H9 (cell line): ENCODE measurements around the gene BMP2K. TPM values are rescaled to one million over a fixed set of nuclear protein-coding genes. Genes with fewer than 3 reads are reported as not detected.

Source experiments
- DNase-seq: peaks from one replicate; pipeline ENCODE4 v3.0.0-alpha.2; 2017
- H2AFZ ChIP-seq: one replicate; pipeline ENCODE4 v1.6.1; 2013; ENCODE audit warnings: mild to moderate bottlenecking, low read length, control low read depth, moderate library complexity
- H2AK5ac ChIP-seq: 2 replicates; pipeline ENCODE4 v1.6.1; 2013; ENCODE audit warnings: low read length, control low read depth, mixed read lengths; ENCODE audit not compliant: insufficient read length
- H2BK120ac ChIP-seq: one replicate; pipeline ENCODE4 v1.6.1; 2013; ENCODE audit warnings: low read depth, mild to moderate bottlenecking, low read length, control low read depth, inconsistent platforms; ENCODE audit not compliant: poor library complexity, severe bottlenecking
- H2BK12ac ChIP-seq: 2 replicates; pipeline ENCODE4 v1.6.1; 2013; ENCODE audit warnings: low read length, control low read depth, mixed read lengths, low read depth; ENCODE audit not compliant: insufficient read length
- H2BK15ac ChIP-seq: 2 replicates; pipeline ENCODE4 v1.6.1; 2013; ENCODE audit warnings: low read depth, low read length, control low read depth
- H2BK20ac ChIP-seq: one replicate; pipeline ENCODE4 v1.6.1; 2013; ENCODE audit warnings: low read depth, mild to moderate bottlenecking, low read length, control low read depth, inconsistent platforms; ENCODE audit not compliant: poor library complexity, severe bottlenecking
- H2BK5ac ChIP-seq: 2 replicates; pipeline ENCODE4 v1.6.1; 2013; ENCODE audit warnings: low read length, control low read depth, mixed read lengths; ENCODE audit not compliant: insufficient read length
- H3K14ac ChIP-seq: 2 replicates; pipeline ENCODE4 v1.6.1; 2013; ENCODE audit warnings: low read length, control low read depth; ENCODE audit not compliant: insufficient read depth
- H3K18ac ChIP-seq: 2 replicates; pipeline ENCODE4 v1.6.1; 2013; ENCODE audit warnings: low read depth, mild to moderate bottlenecking, mixed read lengths, low read length, control low read depth; ENCODE audit not compliant: insufficient read length
- H3K23ac ChIP-seq: 2 replicates; pipeline ENCODE4 v1.6.1; 2013; ENCODE audit warnings: low read length, control low read depth, mixed read lengths, low read depth; ENCODE audit not compliant: insufficient read length
- H3K23me2 ChIP-seq: 2 replicates; pipeline ENCODE4 v1.6.1; 2013; ENCODE audit warnings: low read depth, mild to moderate bottlenecking, mixed read lengths, low read length, control low read depth; ENCODE audit not compliant: insufficient read length, poor library complexity, severe bottlenecking
- H3K27ac ChIP-seq: 2 replicates; pipeline ENCODE4 v1.5.1; 2013; ENCODE audit warnings: low read length, control low read depth, mixed read lengths, low read depth; ENCODE audit not compliant: insufficient read length
- H3K27me3 ChIP-seq: 2 replicates; pipeline ENCODE4 v1.6.1; 2013; ENCODE audit warnings: low read length, control low read depth, inconsistent platforms; ENCODE audit not compliant: insufficient read depth
- H3K4ac ChIP-seq: 2 replicates; pipeline ENCODE4 v1.6.1; 2013; ENCODE audit warnings: low read depth, mild to moderate bottlenecking, control low read depth, inconsistent platforms, low read length, moderate library complexity
- H3K4me1 ChIP-seq: 2 replicates; pipeline ENCODE4 v1.6.1; 2013; ENCODE audit warnings: low read length, control low read depth, inconsistent platforms; ENCODE audit not compliant: insufficient read depth
- H3K4me2 ChIP-seq: 2 replicates; pipeline ENCODE4 v1.6.1; 2013; ENCODE audit warnings: low read length, control low read depth, mixed read lengths; ENCODE audit not compliant: insufficient read length, insufficient read depth
- H3K56ac ChIP-seq: 2 replicates; pipeline ENCODE4 v1.6.1; 2013; ENCODE audit warnings: low read depth, mild to moderate bottlenecking, mixed read lengths, low read length, control low read depth; ENCODE audit not compliant: insufficient read length
- H3K79me1 ChIP-seq: 2 replicates; pipeline ENCODE4 v1.6.1; 2013; ENCODE audit warnings: low read depth, mild to moderate bottlenecking, moderate library complexity, low read length, control low read depth, inconsistent platforms; ENCODE audit not compliant: insufficient read depth, poor library complexity, severe bottlenecking
- H3K79me2 ChIP-seq: 2 replicates; pipeline ENCODE4 v1.6.1; 2013; ENCODE audit warnings: low read length, control low read depth, inconsistent platforms; ENCODE audit not compliant: insufficient read depth
- H3K9ac ChIP-seq: 2 replicates; pipeline ENCODE4 v1.6.1; 2013; ENCODE audit warnings: low read length, control low read depth, mixed read lengths; ENCODE audit not compliant: insufficient read length; ENCODE audit errors: extremely low read depth
- H3K9me3 ChIP-seq: one replicate; pipeline ENCODE4 v1.6.1; 2013; ENCODE audit warnings: low read depth, low read length, inconsistent platforms; ENCODE audit not compliant: control insufficient read depth
- H3T11ph ChIP-seq: one replicate; pipeline ENCODE4 v1.6.1; 2013; ENCODE audit warnings: mild to moderate bottlenecking, low read length, control low read depth, inconsistent platforms
- H4K20me1 ChIP-seq: one replicate; pipeline ENCODE4 v1.6.1; 2013; ENCODE audit not compliant: control insufficient read depth, insufficient read length, insufficient read depth
- H4K5ac ChIP-seq: 2 replicates; pipeline ENCODE4 v1.6.1; 2013; ENCODE audit warnings: low read depth, mild to moderate bottlenecking, mixed read lengths, low read length, control low read depth; ENCODE audit not compliant: insufficient read length
- H4K8ac ChIP-seq: replicated peaks from 2 replicates; pipeline ENCODE4 v1.6.1; 2013; ENCODE audit warnings: low read length, control low read depth, mixed read lengths, low read depth; ENCODE audit not compliant: insufficient read length
- H4K91ac ChIP-seq: 2 replicates; pipeline ENCODE4 v1.6.1; 2013; ENCODE audit warnings: low read depth, mild to moderate bottlenecking, moderate library complexity, mixed read lengths, low read length, control low read depth; ENCODE audit not compliant: insufficient read length
- H3K27ac Mint-ChIP-seq, 3 experiments: 2 replicates in 2 of 3; 3 replicates in 1 of 3; pipeline ENCODE4 v1.8.0; 2020 to 2021; ENCODE audit warnings: mixed read lengths in 3 of 3, mild to moderate bottlenecking in 1 of 3, moderate library complexity in 1 of 3
- H3K27me3 Mint-ChIP-seq: 2 replicates; pipeline ENCODE4 v1.8.0; 2021; ENCODE audit warnings: low read depth, mild to moderate bottlenecking, moderate library complexity, mixed read lengths
- H3K36me3 Mint-ChIP-seq, 3 experiments: 2 replicates in 2 of 3; 3 replicates in 1 of 3; pipeline ENCODE4 v1.8.0; 2020 to 2021; ENCODE audit warnings: low read depth in 3 of 3, mixed read lengths in 3 of 3; ENCODE audit not compliant: insufficient read depth in 1 of 3
- H3K4me1 Mint-ChIP-seq, 2 experiments: 2 replicates each; pipeline ENCODE4 v1.8.0; 2020; ENCODE audit warnings: mixed read lengths in 2 of 2
- H3K4me3 Mint-ChIP-seq, 2 experiments: 2 replicates in 1 of 2; 3 replicates in 1 of 2; pipeline ENCODE4 v1.8.0; 2020 to 2021; ENCODE audit warnings: mild to moderate bottlenecking in 2 of 2, mixed read lengths in 2 of 2, moderate library complexity in 1 of 2
- H3K9me3 Mint-ChIP-seq, 2 experiments: 2 replicates in 1 of 2; 3 replicates in 1 of 2; pipeline ENCODE4 v1.8.0; 2020; ENCODE audit warnings: mild to moderate bottlenecking in 2 of 2, mixed read lengths in 2 of 2, moderate library complexity in 1 of 2
- WGBS: extraction: QIAGEN DNeasy Blood & Tissue Kit; methylation state at CpG from one replicate; pipeline ENCODE4 v1.1.7; 2013; ENCODE audit warnings: missing lambda C conversion rate, low lambda C conversion rate, mixed read lengths; ENCODE audit not compliant: insufficient read length; ENCODE audit errors: extremely low coverage; 5-methylcytosine and 5-hydroxymethylcytosine counted together
- total RNA-seq: library from RNA; stranded (reverse); gene quantifications from 2 replicates; pipeline ENCODE4 v1.2.1, GENCODE V29; 2021
- TF ChIP-seq, protein P1 (sequence below): fragments of 200-600 bp; sonication (generic); conservative IDR thresholded peaks from 3 replicates; pipeline ENCODE4 v1.8.0; 2021; ENCODE audit warnings: antibody characterized with exemption, mild to moderate bottlenecking

The BMP2K gene
- total RNA-seq, 1 experiment from 2014 or later: 26.4 TPM

DNA sequence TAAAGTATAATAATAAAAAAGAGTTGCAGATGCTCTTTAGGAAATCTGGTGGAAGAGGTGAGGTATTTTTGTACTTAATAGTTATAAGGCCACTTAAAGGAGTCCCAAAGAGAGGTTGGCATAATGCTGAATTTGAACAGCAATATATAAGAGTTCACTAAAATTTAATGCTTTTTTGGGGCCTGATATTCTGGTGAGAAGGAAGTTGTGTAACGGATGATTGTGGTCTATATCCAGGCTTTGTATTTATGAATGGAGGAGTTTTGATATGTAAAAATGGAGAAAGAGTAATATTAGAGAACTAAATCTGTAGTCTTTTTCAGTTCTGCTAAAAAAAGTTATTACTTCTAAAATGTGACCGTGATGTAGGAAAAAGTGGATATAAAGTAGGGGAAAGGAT is 20.4 kb downstream of the BMP2K start:
- H3K9ac ChIP-seq: no peak overlapping the region
- Mint-ChIP-seq H3K27me3 (no peaks in the 10 kb centered on the region), H3K36me3 (peaks cover 8 to 12% (median 11%) of the 10 kb centered on the region in 3 experiments), H3K4me3 (no peak overlapping the region), H3K9me3 (peaks cover 2 to 5% of the 10 kb centered on the region in 2 experiments; a peak in 1 of 5 replicates), H3K4me1 (no peaks in the 10 kb centered on the region), H3K27ac (no peak overlapping the region)
- no peaks in the 10 kb centered on the region for H3K27me3 ChIP-seq
- H2BK120ac ChIP-seq: no peak overlapping the region
- no peak overlapping the region for H2BK5ac ChIP-seq
- H3K27ac ChIP-seq: no peak overlapping the region
- H4K8ac ChIP-seq: no peak overlapping the region
- H4K91ac ChIP-seq: no peak overlapping the region
- no peak overlapping the region for H4K5ac ChIP-seq
- H3K9me3 ChIP-seq: no peaks in the 10 kb centered on the region
- no peak overlapping the region for H3K14ac ChIP-seq
- H3K23me2 ChIP-seq: no peaks in the 10 kb centered on the region
- H2BK20ac ChIP-seq: no peak overlapping the region
- TF ChIP-seq, protein P1, sequence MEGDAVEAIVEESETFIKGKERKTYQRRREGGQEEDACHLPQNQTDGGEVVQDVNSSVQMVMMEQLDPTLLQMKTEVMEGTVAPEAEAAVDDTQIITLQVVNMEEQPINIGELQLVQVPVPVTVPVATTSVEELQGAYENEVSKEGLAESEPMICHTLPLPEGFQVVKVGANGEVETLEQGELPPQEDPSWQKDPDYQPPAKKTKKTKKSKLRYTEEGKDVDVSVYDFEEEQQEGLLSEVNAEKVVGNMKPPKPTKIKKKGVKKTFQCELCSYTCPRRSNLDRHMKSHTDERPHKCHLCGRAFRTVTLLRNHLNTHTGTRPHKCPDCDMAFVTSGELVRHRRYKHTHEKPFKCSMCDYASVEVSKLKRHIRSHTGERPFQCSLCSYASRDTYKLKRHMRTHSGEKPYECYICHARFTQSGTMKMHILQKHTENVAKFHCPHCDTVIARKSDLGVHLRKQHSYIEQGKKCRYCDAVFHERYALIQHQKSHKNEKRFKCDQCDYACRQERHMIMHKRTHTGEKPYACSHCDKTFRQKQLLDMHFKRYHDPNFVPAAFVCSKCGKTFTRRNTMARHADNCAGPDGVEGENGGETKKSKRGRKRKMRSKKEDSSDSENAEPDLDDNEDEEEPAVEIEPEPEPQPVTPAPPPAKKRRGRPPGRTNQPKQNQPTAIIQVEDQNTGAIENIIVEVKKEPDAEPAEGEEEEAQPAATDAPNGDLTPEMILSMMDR: no peak
- H3K23ac ChIP-seq: no peak overlapping the region
- no peak for DNase-seq
- no peak overlapping the region for H3K4me2 ChIP-seq
- no peak overlapping the region for H3K56ac ChIP-seq
- H2BK15ac ChIP-seq: no peak overlapping the region
- WGBS: no CpG with 5 or more reads among the region's 2 CpGs
- H3K4me1 ChIP-seq: no peaks in the 10 kb centered on the region
- no peaks in the 10 kb centered on the region for H3K79me1 ChIP-seq
- H2AFZ ChIP-seq: no peak overlapping the region
- H2BK12ac ChIP-seq: no peak overlapping the region
- peaks cover 1% of the 10 kb centered on the region; the same call in 1 of the 2 replicates for H3K79me2 ChIP-seq
- H3K18ac ChIP-seq: no peak overlapping the region
- H3K4ac ChIP-seq: no peak overlapping the region
- H3T11ph ChIP-seq: no peak overlapping the region
- no peaks in the 10 kb centered on the region for H4K20me1 ChIP-seq
- no peak overlapping the region for H2AK5ac ChIP-seq
